Endothelial cell of umbilical vein (primary cell): Measurements from ENCODE around the gene LHFPL2. TPM values are rescaled to one million over a fixed set of nuclear protein-coding genes. Genes with fewer than 3 reads are reported as not detected.
A peak's percentile ranks its signal among the peaks of the same experiment; 100 is the strongest.

Source experiments
- BruUV-seq: library from RNA; stranded (reverse); fragments of 400-500 nt; replicated peaks from 2 replicates; lab custom pipeline; 2021; lab: Mats Ljungman, UMichigan
- CTCF ChIA-PET: fragments of 300-600, 350-600 bp; sonication (Branson Sonifier 250); formaldehyde crosslinking; loops from one replicate; lab custom pipeline; 2021; ENCODE audit warnings: antibody characterized with exemption, inconsistent platforms; lab: Charles Lee
- POLR2A ChIA-PET: fragments of 300-600, 350-600 bp; sonication (Branson Sonifier 250); formaldehyde crosslinking; loops from one replicate; lab custom pipeline; 2021; ENCODE audit warnings: antibody characterized with exemption, inconsistent platforms; lab: Charles Lee
- DNase-seq: peaks from one replicate; pipeline ENCODE4 v3.0.0-alpha.2; 2011; ENCODE audit warnings: low read depth, low spot score
- FAIRE-seq: peaks from 2 replicates; lab custom pipeline; 2011; peaks lifted over from hg19 to GRCh38; lab: Jason Lieb, UNC
- H2AFZ ChIP-seq: 2 replicates; pipeline ENCODE4 v1.6.0; 2012; ENCODE audit warnings: low read depth, low read length, control low read depth, inconsistent platforms
- H3K27ac ChIP-seq: 2 replicates; pipeline ENCODE4 v1.5.1; 2011; ENCODE audit warnings: low read depth, mild to moderate bottlenecking, control low read depth, low read length, moderate library complexity; ENCODE audit not compliant: insufficient read depth
- H3K27me3 ChIP-seq, 2 experiments: 2 replicates each; pipeline versions ENCODE4 v1.6.0 to v1.6.1; 2011; ENCODE audit warnings: low read length in 2 of 2, mixed read lengths in 1 of 2; ENCODE audit not compliant: control insufficient read depth in 2 of 2, insufficient read depth in 2 of 2
- H3K36me3 ChIP-seq, 2 experiments: 2 replicates in 1 of 2; 3 replicates in 1 of 2; pipeline ENCODE4 v1.5.1; 2011; ENCODE audit warnings: low read length in 2 of 2, mild to moderate bottlenecking in 1 of 2, moderate library complexity in 1 of 2; ENCODE audit not compliant: control insufficient read depth in 2 of 2, insufficient read depth in 2 of 2; ENCODE audit errors: extremely low read depth in 1 of 2
- H3K4me1 ChIP-seq: 3 replicates; pipeline ENCODE4 v1.5.1; 2011; ENCODE audit warnings: mild to moderate bottlenecking, low read length; ENCODE audit not compliant: control insufficient read depth, insufficient read depth; ENCODE audit errors: extremely low read depth
- H3K4me2 ChIP-seq: 2 replicates; pipeline ENCODE4 v1.6.1; 2011; ENCODE audit warnings: low read length, control low read depth, mixed read lengths; ENCODE audit not compliant: insufficient read depth
- H3K4me3 ChIP-seq, 3 experiments: fragments of 200-600 bp in 1 of 3; sonication (generic), shearing (Covaris generic) in 1 of 3; replicated peaks in 1 of 3; 2 replicates each; pipeline ENCODE4 v1.5.1; 2011 to 2016; ENCODE audit warnings: control low read depth in 3 of 3, low read length in 3 of 3, mild to moderate bottlenecking in 2 of 3, inconsistent platforms in 1 of 3, low read depth in 1 of 3, moderate library complexity in 1 of 3; ENCODE audit not compliant: insufficient read depth in 1 of 3
- H3K79me2 ChIP-seq: 2 replicates; pipeline ENCODE4 v1.6.0; 2012; ENCODE audit warnings: low read length, inconsistent platforms; ENCODE audit not compliant: control insufficient read depth, insufficient read depth
- H3K9ac ChIP-seq: replicated peaks from 2 replicates; pipeline ENCODE3; 2011; ENCODE audit warnings: low read length, control low read depth; ENCODE audit not compliant: insufficient read depth; ENCODE audit errors: extremely low read depth
- H3K9me1 ChIP-seq: replicated peaks from 3 replicates; pipeline ENCODE4 v1.6.0; 2011; ENCODE audit warnings: mild to moderate bottlenecking, low read length; ENCODE audit not compliant: control insufficient read depth, insufficient read depth; ENCODE audit errors: extremely low read depth
- H3K9me3 ChIP-seq: replicated peaks from 2 replicates; pipeline ENCODE4 v1.5.1; 2012; ENCODE audit warnings: low read length, inconsistent platforms; ENCODE audit not compliant: control insufficient read depth, insufficient read depth
- H4K20me1 ChIP-seq: replicated peaks from 2 replicates; pipeline ENCODE3; 2011; ENCODE audit warnings: mild to moderate bottlenecking, low read length; ENCODE audit not compliant: control insufficient read depth, insufficient read depth; ENCODE audit errors: extremely low read depth
- EZH2 ChIP-seq: IDR thresholded peaks from 2 replicates; pipeline ENCODE4 v1.6.1; 2012; ENCODE audit warnings: borderline replicate concordance, low read depth, mild to moderate bottlenecking, moderate library complexity, low read length, inconsistent platforms; ENCODE audit not compliant: severe bottlenecking
- FOS ChIP-seq: IDR thresholded peaks from 2 replicates; pipeline ENCODE4 v1.6.1; 2011; ENCODE audit warnings: mild to moderate bottlenecking, low read length, moderate library complexity, borderline replicate concordance; ENCODE audit not compliant: insufficient read depth
- GATA2 ChIP-seq: IDR thresholded peaks from 2 replicates; pipeline ENCODE4 v1.7.0; 2011; ENCODE audit warnings: low read depth, mild to moderate bottlenecking, moderate library complexity, mixed read lengths, low read length; ENCODE audit not compliant: insufficient read length, insufficient read depth
- JUN ChIP-seq: IDR thresholded peaks from 2 replicates; pipeline ENCODE4 v1.6.1; 2011; ENCODE audit warnings: borderline replicate concordance, low read depth; ENCODE audit not compliant: insufficient read length, insufficient read depth
- MYC ChIP-seq: IDR thresholded peaks from one replicate; pipeline ENCODE4 v1.6.1; 2011; ENCODE audit warnings: mild to moderate bottlenecking, low read depth, low read length
- POLR2A ChIP-seq: IDR thresholded peaks from 2 replicates; pipeline ENCODE4 v1.6.1; 2012; ENCODE audit warnings: low read depth, mild to moderate bottlenecking, control low read depth, low read length
- POLR2AphosphoS5 ChIP-seq: IDR thresholded peaks from 2 replicates; pipeline ENCODE4 v1.6.1; 2012; ENCODE audit warnings: low read depth, mild to moderate bottlenecking, control low read depth, low read length, moderate library complexity; ENCODE audit not compliant: insufficient read depth
- dilution Hi-C: fragments of 300-500 bp; cut with MboI; formaldehyde crosslinking; loops from one replicate; pipeline ENCODE4 v1.15.0; 2019; ENCODE audit warnings: low sequenced_read_pairs; ENCODE audit not compliant: extremely low pct_ligation_motif_present
- intact Hi-C: fragments of 100-400 bp; cut with micrococcal nuclease; formaldehyde crosslinking; loops from one replicate; pipeline ENCODE4 v1.10.0; 2022
- polyA plus RNA-seq, 4 experiments: library from polyadenylated mRNA; depleted of rRNA in 3 of 4; stranded (reverse) in 3 of 4; unstranded in 1 of 4; fragments of >200 nt; gene quantifications; 2 replicates each; pipeline versions ENCODE4 v1.2.1 to v1.2.3, GENCODE V29; 2011 to 2012; ENCODE audit warnings: missing spikeins in 1 of 4
- total RNA-seq: library from RNA; stranded (reverse); gene quantifications from 2 replicates; pipeline ENCODE4 v1.2.3, GENCODE V29; 2021
- TF ChIP-seq, protein P1 (sequence below): IDR thresholded peaks from 2 replicates; pipeline ENCODE4 v1.6.1; 2011; ENCODE audit not compliant: insufficient read depth, insufficient read length
- TF ChIP-seq, protein P2 (sequence below), 2 donors: IDR thresholded peaks; 1 replicate in 1 of 2; 2 replicates in 1 of 2; pipeline ENCODE4 v1.5.1; 2011; ENCODE audit warnings: low read length in 2 of 2, mild to moderate bottlenecking in 2 of 2, moderate library complexity in 2 of 2, control low read depth in 1 of 2, inconsistent platforms in 1 of 2, low read depth in 1 of 2; ENCODE audit not compliant: insufficient read depth in 1 of 2; ENCODE audit errors: extremely low read depth in 1 of 2

The LHFPL2 gene
- total and polyA plus RNA-seq, 2 donors (not counting 3 experiments of a cell fraction or from before 2014, with no cell fraction given): 9.6 to 36.3 TPM

DNA sequence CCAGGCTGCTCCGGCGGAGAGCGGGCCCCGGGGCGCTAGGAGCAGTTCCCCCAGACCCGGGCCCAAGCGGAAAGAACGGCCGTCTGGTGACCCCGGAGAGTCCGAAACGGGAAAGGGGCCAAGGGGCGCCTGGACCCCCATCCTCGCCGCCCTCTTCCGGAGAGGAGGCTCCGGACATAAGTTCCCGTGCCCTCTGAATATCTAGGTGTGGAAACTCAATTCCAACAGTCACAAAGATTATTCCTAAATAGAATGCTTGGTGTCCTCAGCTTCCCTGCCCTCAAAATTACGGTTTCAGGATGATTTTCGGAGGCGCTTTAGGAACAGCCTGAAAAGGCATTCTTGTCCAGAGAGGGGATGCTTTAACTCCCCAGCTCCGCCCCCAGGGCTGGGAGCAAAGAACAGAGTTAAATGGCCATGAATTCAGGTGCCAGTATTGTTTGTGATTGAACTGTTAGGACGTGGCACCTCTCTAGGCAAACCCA lies 681 bp upstream of the LHFPL2 start:
- POLR2A ChIA-PET: interaction anchor here (0.7 to 0.9 kb wide), 2 partner anchors 10 to 73 kb away, joined by 3 to 4 read pairs; no protein-coding TSS in a partner anchor
- peak overlapping the region; percentile 68 for H2AFZ ChIP-seq
- H3K79me2 ChIP-seq: peaks cover 32% of the 10 kb centered on the region
- H3K4me3 ChIP-seq: peak overlapping the region; percentile 31 to 62 (median 60)
- no peaks in the 10 kb centered on the region for H3K9me1 ChIP-seq
- dilution Hi-C loops: no loop called here
- FAIRE-seq (no peak), DNase-seq (peak; percentile 35)
- H4K20me1 ChIP-seq: no peaks in the 10 kb centered on the region
- H3K36me3 ChIP-seq: no peaks in the 10 kb centered on the region
- H3K27me3 ChIP-seq: no peaks in the 10 kb centered on the region
- peak overlapping the region; percentile 68 for H3K27ac ChIP-seq
- intact Hi-C loops: loop anchor here (5.0 kb wide), 3 partner anchors 238 to 333 kb away; partner anchors contain the start of gene SCAMP1
- CTCF ChIA-PET: interaction anchor here (1.1 to 3.3 kb wide), 6 partner anchors 21 to 335 kb away, joined by 3 to 13 read pairs (median 4); no protein-coding TSS in a partner anchor
- H3K9me3 ChIP-seq: no peaks in the 10 kb centered on the region
- TF ChIP-seq POLR2AphosphoS5 (no peak), POLR2A (no peak), GATA2 (no peak), MYC (no peak), EZH2 (no peak), JUN (no peak), FOS (no peak)
- TF ChIP-seq, protein P1, sequence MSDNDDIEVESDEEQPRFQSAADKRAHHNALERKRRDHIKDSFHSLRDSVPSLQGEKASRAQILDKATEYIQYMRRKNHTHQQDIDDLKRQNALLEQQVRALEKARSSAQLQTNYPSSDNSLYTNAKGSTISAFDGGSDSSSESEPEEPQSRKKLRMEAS: no peak
- TF ChIP-seq, protein P2, sequence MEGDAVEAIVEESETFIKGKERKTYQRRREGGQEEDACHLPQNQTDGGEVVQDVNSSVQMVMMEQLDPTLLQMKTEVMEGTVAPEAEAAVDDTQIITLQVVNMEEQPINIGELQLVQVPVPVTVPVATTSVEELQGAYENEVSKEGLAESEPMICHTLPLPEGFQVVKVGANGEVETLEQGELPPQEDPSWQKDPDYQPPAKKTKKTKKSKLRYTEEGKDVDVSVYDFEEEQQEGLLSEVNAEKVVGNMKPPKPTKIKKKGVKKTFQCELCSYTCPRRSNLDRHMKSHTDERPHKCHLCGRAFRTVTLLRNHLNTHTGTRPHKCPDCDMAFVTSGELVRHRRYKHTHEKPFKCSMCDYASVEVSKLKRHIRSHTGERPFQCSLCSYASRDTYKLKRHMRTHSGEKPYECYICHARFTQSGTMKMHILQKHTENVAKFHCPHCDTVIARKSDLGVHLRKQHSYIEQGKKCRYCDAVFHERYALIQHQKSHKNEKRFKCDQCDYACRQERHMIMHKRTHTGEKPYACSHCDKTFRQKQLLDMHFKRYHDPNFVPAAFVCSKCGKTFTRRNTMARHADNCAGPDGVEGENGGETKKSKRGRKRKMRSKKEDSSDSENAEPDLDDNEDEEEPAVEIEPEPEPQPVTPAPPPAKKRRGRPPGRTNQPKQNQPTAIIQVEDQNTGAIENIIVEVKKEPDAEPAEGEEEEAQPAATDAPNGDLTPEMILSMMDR (IDR thresholded peaks at IDR 0.05; ENCODE audit: extremely low read depth in 1 of 2, insufficient read depth in 1 of 2, low read depth in 1 of 2, low read length in 2 of 2): no peak
- H3K9ac ChIP-seq: peak overlapping the region; percentile 81
- H3K4me2 ChIP-seq: peak overlapping the region; percentile 78
- BruUV-seq: no TSS peak
- H3K4me1 ChIP-seq: peaks cover 22% of the 10 kb centered on the region
